Endothelial cell (in vitro differentiated cells): ENCODE measurements around the gene ITPR3. TPM values are rescaled to one million over a fixed set of nuclear protein-coding genes. Genes with fewer than 3 reads are reported as not detected.

ENCODE experiments used
- DNase-seq: peaks from one replicate; pipeline ENCODE4 v3.0.0; 2021; ENCODE audit warnings: low spot score
- H3K27ac Mint-ChIP-seq: one replicate; pipeline ENCODE4 v1.8.0; 2021; ENCODE audit warnings: mixed read lengths, inconsistent platforms; ENCODE audit not compliant: unreplicated experiment
- H3K27me3 Mint-ChIP-seq: one replicate; pipeline ENCODE4 v1.8.0; 2021; ENCODE audit warnings: mild to moderate bottlenecking, moderate library complexity, mixed read lengths, inconsistent platforms; ENCODE audit not compliant: unreplicated experiment
- H3K36me3 Mint-ChIP-seq: one replicate; pipeline ENCODE4 v1.8.0; 2021; ENCODE audit warnings: mild to moderate bottlenecking, low read depth, mixed read lengths, inconsistent platforms; ENCODE audit not compliant: unreplicated experiment
- H3K4me1 Mint-ChIP-seq: one replicate; pipeline ENCODE4 v1.8.0; 2021; ENCODE audit warnings: mild to moderate bottlenecking, mixed read lengths, inconsistent platforms; ENCODE audit not compliant: unreplicated experiment
- H3K4me3 Mint-ChIP-seq: one replicate; pipeline ENCODE4 v1.8.0; 2021; ENCODE audit warnings: mild to moderate bottlenecking, mixed read lengths, inconsistent platforms; ENCODE audit not compliant: unreplicated experiment
- H3K9me3 Mint-ChIP-seq: one replicate; pipeline ENCODE4 v1.8.0; 2021; ENCODE audit warnings: mixed read lengths, inconsistent platforms; ENCODE audit not compliant: unreplicated experiment
- CTCF ChIP-seq: fragments of 200-600 bp; sonication (generic); IDR thresholded peaks from one replicate; pipeline ENCODE4 v1.5.0; 2021; ENCODE audit warnings: antibody characterized with exemption; ENCODE audit not compliant: unreplicated experiment
- total RNA-seq: library from RNA; stranded (reverse); fragmentation: NEBNext Ultra II Directional; extraction: Animal tissue kit (Norgen Biotek cat#: 25700); gene quantifications from one replicate; pipeline ENCODE4 v1.2.1, GENCODE V29; 2021; ENCODE audit not compliant: unreplicated experiment

ITPR3 gene
- total RNA-seq, 1 donor from 2014 or later = 124 TPM

- H3K27me3 Mint-ChIP-seq = peaks cover 3% of the 10 kb centered on the region
- no peak overlapping the region for H3K27ac Mint-ChIP-seq
- TF ChIP-seq CTCF = no peak
- H3K9me3 Mint-ChIP-seq = no peaks in the 10 kb centered on the region
- H3K4me1 Mint-ChIP-seq = no peaks in the 10 kb centered on the region
- no peak overlapping the region for H3K4me3 Mint-ChIP-seq
- H3K36me3 Mint-ChIP-seq = no peaks in the 10 kb centered on the region
- DNase-seq = no peak
Measured at GRCh38 chr6:33729059-33729458, 107.9 kb downstream of the ITPR3 start.

- peaks cover 3% of the 10 kb centered on the region for H3K27me3 Mint-ChIP-seq
- no peak for TF ChIP-seq CTCF
Measured at GRCh38 chr6:33730611-33731010, 109.5 kb downstream of the ITPR3 start.

GRCh38 chr6:33731035-33731434, 109.9 kb downstream of the ITPR3 start:
- Mint-ChIP-seq H3K4me1 (no peaks in the 10 kb centered on the region), H3K27me3 (peaks cover 3% of the 10 kb centered on the region), H3K4me3 (no peak overlapping the region), H3K27ac (no peak overlapping the region), H3K9me3 (no peaks in the 10 kb centered on the region), H3K36me3 (no peaks in the 10 kb centered on the region)
- TF ChIP-seq CTCF = no peak
- DNase-seq = no peak

More at GRCh38 chr6:33730611-33731010, 109.5 kb downstream of the ITPR3 start:
- no peaks in the 10 kb centered on the region for H3K4me1 Mint-ChIP-seq
- no peak for DNase-seq
- H3K27ac Mint-ChIP-seq = no peak overlapping the region
- H3K9me3 Mint-ChIP-seq = no peaks in the 10 kb centered on the region
- no peak overlapping the region for H3K4me3 Mint-ChIP-seq
- H3K36me3 Mint-ChIP-seq = no peaks in the 10 kb centered on the region

GRCh38 chr6:33731751-33732282, 110.7 kb downstream of the ITPR3 start:
- DNase-seq = no peak
- Mint-ChIP-seq H3K27ac (peak overlapping the region; percentile 36), H3K27me3 (peaks cover 3% of the 10 kb centered on the region), H3K36me3 (no peaks in the 10 kb centered on the region), H3K4me1 (no peaks in the 10 kb centered on the region), H3K9me3 (no peaks in the 10 kb centered on the region), H3K4me3 (no peak overlapping the region)
- no peak for TF ChIP-seq CTCF

GRCh38 chr6:33732385-33732784, 111.3 kb downstream of the ITPR3 start:
- Mint-ChIP-seq H3K27ac (no peak overlapping the region), H3K27me3 (peaks cover 5% of the 10 kb centered on the region), H3K9me3 (no peaks in the 10 kb centered on the region), H3K4me3 (no peak overlapping the region), H3K36me3 (no peaks in the 10 kb centered on the region), H3K4me1 (peaks cover 3% of the 10 kb centered on the region)
- no peak for DNase-seq
- no peak for TF ChIP-seq CTCF
